Raji (cell line): ENCODE measurements around the gene ZNF740.

Source experiments
- POLR2A ChIP-seq: IDR thresholded peaks from 2 replicates; pipeline ENCODE4 v1.6.1; 2011; ENCODE audit warnings: low read depth, low read length, control low read depth; ENCODE audit not compliant: insufficient read depth

Gene ZNF740

GRCh38 chr12:53217051-53217930 is 36.8 kb downstream of the ZNF740 start:
- TF ChIP-seq POLR2A = no peak

GRCh38 chr12:53217931-53218307 is 37.4 kb downstream of the ZNF740 start:
- no peak for TF ChIP-seq POLR2A

GRCh38 chr12:53218551-53219291 is 38.2 kb downstream of the ZNF740 start:
- no peak for TF ChIP-seq POLR2A

GRCh38 chr12:53219292-53219955 is 38.9 kb downstream of the ZNF740 start:
- TF ChIP-seq POLR2A = no peak

GRCh38 chr12:53219956-53220693 is 39.6 kb downstream of the ZNF740 start:
- no peak for TF ChIP-seq POLR2A

- peak; percentile 66 for TF ChIP-seq POLR2A
Observed at GRCh38 chr12:53220694-53221202, 40.2 kb downstream of the ZNF740 start.

- TF ChIP-seq POLR2A = peak; percentile 66
Observed at GRCh38 chr12:53221203-53222080, 40.9 kb downstream of the ZNF740 start.

- TF ChIP-seq POLR2A = no peak
Observed at GRCh38 chr12:53222170-53222721, 41.7 kb downstream of the ZNF740 start.

- TF ChIP-seq POLR2A = no peak
Observed at GRCh38 chr12:53222806-53223261, 42.3 kb downstream of the ZNF740 start.

GRCh38 chr12:53223389-53224060 is 43.0 kb downstream of the ZNF740 start:
- no peak for TF ChIP-seq POLR2A

GRCh38 chr12:53224061-53224896 is 43.8 kb downstream of the ZNF740 start:
- no peak for TF ChIP-seq POLR2A
